Right lobe of liver (tissue), 6 donors: ENCODE data around the gene SH2D5. TPM values are rescaled to one million over a fixed set of nuclear protein-coding genes. Genes with fewer than 3 reads are reported as not detected.

Source experiments
- ATAC-seq, 4 donors: fragments of 200-7000 bp; cut with Tn5 transposase; one replicate each; pipeline ENCODE4 v1.9.1; 2020; ENCODE audit warnings: mild to moderate bottlenecking in 4 of 4, moderate library complexity in 4 of 4
- DNase-seq, 3 donors: peaks; one replicate each; pipeline ENCODE4 v3.0.0-alpha.2; 2020
- H3K27ac ChIP-seq, 3 donors: fragments of 200-600 bp; one replicate each; pipeline ENCODE4 v1.8.0; 2022
- H3K27me3 ChIP-seq, 2 donors: fragments of 200-600 bp; one replicate each; pipeline ENCODE4 v1.8.0; 2022
- H3K36me3 ChIP-seq, 4 donors: fragments of 200-600 bp; sonication (generic) in 1 of 4; one replicate each; pipeline versions ENCODE4 v1.5.1 to v1.8.0; 2017 to 2022; ENCODE audit warnings: control low read depth in 1 of 4
- H3K4me1 ChIP-seq, 4 donors: fragments of 200-600 bp; sonication (generic) in 1 of 4; one replicate each; pipeline versions ENCODE4 v1.5.1 to v1.8.0; 2017 to 2022; ENCODE audit warnings: control low read depth in 1 of 4
- H3K4me3 ChIP-seq, 3 donors: fragments of 200-600 bp; one replicate each; pipeline ENCODE4 v1.8.0; 2022
- H3K9me3 ChIP-seq, 4 donors: fragments of 200-600 bp; sonication (generic) in 1 of 4; one replicate each; pipeline versions ENCODE4 v1.5.1 to v1.8.0; 2017 to 2022; ENCODE audit warnings: control low read depth in 1 of 4
- POLR2A ChIP-seq: fragments of 450-650 bp; IDR thresholded peaks from one replicate; pipeline ENCODE4 v1.6.1; 2017; ENCODE audit warnings: antibody characterized with exemption, mild to moderate bottlenecking
- WGBS: methylation state at CpG from one replicate; pipeline ENCODE4 v1.1.6; 2018; ENCODE audit warnings: low coverage, low lambda C conversion rate; ENCODE audit not compliant: insufficient coverage; ENCODE audit errors: missing lambda C conversion rate; 5-methylcytosine and 5-hydroxymethylcytosine counted together
- intact Hi-C, 2 donors: fragments of 100-400 bp; cut with DNase I; formaldehyde crosslinking; loops; one replicate each; pipeline versions ENCODE4 v1.11.2 to v1.14.1; 2022
- total RNA-seq, 6 experiments: library from RNA; depleted of rRNA in 2 of 6; stranded (reverse); fragments of >200 nt in 2 of 6; fragmentation: NEBNext Ultra II Directional in 3 of 6; extraction: Animal tissue kit (Norgen Biotek cat#: 25700) in 3 of 6; gene quantifications; one replicate each; pipeline versions ENCODE4 v1.1.0 to v1.2.4, GENCODE V29; 2016 to 2023
- TF ChIP-seq, protein P1 (sequence below), 4 donors: fragments of 200-600 bp in 3 of 4; fragments of 450-650 bp in 1 of 4; IDR thresholded peaks; one replicate each; pipeline versions ENCODE4 v1.5.1 to v1.8.0; 2016 to 2022; ENCODE audit warnings: antibody characterized with exemption in 4 of 4, mild to moderate bottlenecking in 2 of 4
- donor health status: DM: no; HTN: yes; CAD: no.
- donor health status: DM: no; HTN: no; CAD: no.
- donor health status: DM: no; HTN: no; CAD: no.
- donor health status: DM: no; HTN: yes; CAD: no.
- donor health status: DM: no; HTN: yes; CAD: no.

SH2D5 gene
- total RNA-seq, 6 experiments from 2014 or later, result 0.80 to 1.8 (median 1.4) TPM; not detected in 3

GRCh38 chr1:20767271-20767670, 34.8 kb upstream of the SH2D5 start:
- peaks cover 10 to 100% (median 54%) of the 10 kb centered on the region in 4 donors for H3K36me3 ChIP-seq
- H3K4me3 ChIP-seq, result no peak overlapping the region
- no peaks in the 10 kb centered on the region for H3K9me3 ChIP-seq
- no peaks in the 10 kb centered on the region for H3K4me1 ChIP-seq
- TF ChIP-seq, protein P1, sequence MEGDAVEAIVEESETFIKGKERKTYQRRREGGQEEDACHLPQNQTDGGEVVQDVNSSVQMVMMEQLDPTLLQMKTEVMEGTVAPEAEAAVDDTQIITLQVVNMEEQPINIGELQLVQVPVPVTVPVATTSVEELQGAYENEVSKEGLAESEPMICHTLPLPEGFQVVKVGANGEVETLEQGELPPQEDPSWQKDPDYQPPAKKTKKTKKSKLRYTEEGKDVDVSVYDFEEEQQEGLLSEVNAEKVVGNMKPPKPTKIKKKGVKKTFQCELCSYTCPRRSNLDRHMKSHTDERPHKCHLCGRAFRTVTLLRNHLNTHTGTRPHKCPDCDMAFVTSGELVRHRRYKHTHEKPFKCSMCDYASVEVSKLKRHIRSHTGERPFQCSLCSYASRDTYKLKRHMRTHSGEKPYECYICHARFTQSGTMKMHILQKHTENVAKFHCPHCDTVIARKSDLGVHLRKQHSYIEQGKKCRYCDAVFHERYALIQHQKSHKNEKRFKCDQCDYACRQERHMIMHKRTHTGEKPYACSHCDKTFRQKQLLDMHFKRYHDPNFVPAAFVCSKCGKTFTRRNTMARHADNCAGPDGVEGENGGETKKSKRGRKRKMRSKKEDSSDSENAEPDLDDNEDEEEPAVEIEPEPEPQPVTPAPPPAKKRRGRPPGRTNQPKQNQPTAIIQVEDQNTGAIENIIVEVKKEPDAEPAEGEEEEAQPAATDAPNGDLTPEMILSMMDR (IDR thresholded peaks at IDR 0.05), result no peak
- TF ChIP-seq POLR2A, result no peak
- intact Hi-C loops, result no loop called here
- ATAC-seq (no peak), DNase-seq (no peak)
- H3K27ac ChIP-seq, result no peak overlapping the region
- H3K27me3 ChIP-seq, result no peaks in the 10 kb centered on the region

DNA sequence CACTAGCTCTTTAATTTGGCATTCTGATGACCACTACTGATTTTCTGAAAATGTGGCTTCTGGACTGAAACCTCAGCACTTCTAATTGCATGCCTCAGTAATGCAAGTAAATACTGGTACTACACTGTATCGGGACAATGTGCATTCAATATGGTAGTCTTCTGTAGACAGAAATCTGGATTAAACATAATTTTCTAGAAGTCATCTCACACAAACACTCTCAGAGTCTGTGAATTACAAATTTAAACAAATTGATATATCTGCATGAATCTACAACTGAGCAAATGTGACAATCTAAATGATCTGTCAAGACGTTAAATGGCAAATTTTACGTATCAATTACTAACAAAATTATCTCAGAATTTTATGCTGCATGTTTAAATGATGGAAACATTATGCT, 30.9 kb upstream of the SH2D5 start:
- TF ChIP-seq, protein P1 (IDR thresholded peaks at IDR 0.05), result no peak
- no peak for TF ChIP-seq POLR2A
- intact Hi-C loops, result no loop called here
- 97% methylated on average over 3 of the region's 3 CpGs for WGBS

DNA sequence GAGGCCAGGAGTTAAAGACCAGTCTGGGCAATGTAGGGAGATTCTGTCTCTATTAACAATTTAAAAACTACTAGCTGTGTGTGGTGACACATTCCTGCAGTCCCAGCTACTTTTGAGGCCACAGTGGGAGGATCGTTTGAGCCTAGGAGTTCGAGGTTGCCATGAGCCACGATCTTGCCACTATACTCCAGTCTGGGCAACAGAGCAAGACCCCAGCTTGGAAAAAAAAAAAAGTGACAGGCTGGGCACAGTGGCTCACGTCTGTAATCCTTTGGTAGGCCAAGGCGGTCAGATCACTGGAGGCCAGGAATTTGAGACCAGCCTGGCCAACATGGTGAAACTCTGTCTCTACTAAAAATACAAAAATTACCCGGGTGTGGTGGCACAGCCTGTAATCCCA, 27.8 kb upstream of the SH2D5 start:
- no peak overlapping the region for H3K27ac ChIP-seq
- H3K36me3 ChIP-seq, result peaks cover 3 to 99% (median 56%) of the 10 kb centered on the region in 4 donors
- no peaks in the 10 kb centered on the region for H3K27me3 ChIP-seq
- no peaks in the 10 kb centered on the region for H3K9me3 ChIP-seq
- WGBS, result 90% methylated on average over 6 of the region's 6 CpGs
- TF ChIP-seq, protein P1 (IDR thresholded peaks at IDR 0.05), result no peak
- no peak for TF ChIP-seq POLR2A
- H3K4me1 ChIP-seq, result no peaks in the 10 kb centered on the region
- ATAC-seq (no peak), DNase-seq (no peak)
- intact Hi-C loops, result no loop called here
- H3K4me3 ChIP-seq, result no peak overlapping the region

More for the DNA sequence above, 30.9 kb upstream of the SH2D5 start:
- no peak overlapping the region for H3K4me3 ChIP-seq
- H3K27me3 ChIP-seq, result no peaks in the 10 kb centered on the region
- ATAC-seq, result no peak
- H3K9me3 ChIP-seq, result no peaks in the 10 kb centered on the region
- no peak for DNase-seq
- H3K27ac ChIP-seq, result no peak overlapping the region
- no peaks in the 10 kb centered on the region for H3K4me1 ChIP-seq
- H3K36me3 ChIP-seq, result peaks cover 10 to 99% (median 57%) of the 10 kb centered on the region in 4 donors

DNA sequence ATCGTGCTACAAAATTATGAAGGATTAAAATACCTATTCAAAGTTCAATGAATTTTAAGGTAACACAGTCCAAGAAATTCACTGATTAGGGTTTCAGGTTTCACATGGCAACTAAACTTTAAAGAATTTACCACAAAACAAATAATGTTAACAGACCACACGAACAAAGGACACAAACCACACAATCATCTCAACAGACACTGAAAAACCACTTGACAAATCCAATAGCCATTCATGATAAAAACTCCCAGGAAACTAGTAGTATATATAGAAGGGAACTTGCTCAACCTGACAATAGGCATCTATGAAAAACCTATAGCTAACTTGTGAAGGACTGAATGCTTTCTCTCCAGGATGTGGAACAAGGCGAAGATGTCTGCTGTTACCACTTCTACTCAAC, 21.1 kb upstream of the SH2D5 start:
- Histone ChIP-seq H3K27me3 (no peaks in the 10 kb centered on the region), H3K9me3 (no peaks in the 10 kb centered on the region), H3K4me1 (no peaks in the 10 kb centered on the region), H3K27ac (no peak overlapping the region), H3K36me3 (peaks cover 0 to 68% (median 33%) of the 10 kb centered on the region in 4 donors), H3K4me3 (no peak overlapping the region)
- ATAC-seq, result no peak
- TF ChIP-seq, protein P1 (IDR thresholded peaks at IDR 0.05), result no peak
- TF ChIP-seq POLR2A, result no peak
- intact Hi-C loops, result no loop called here
- 94% methylated on average over 3 of the region's 3 CpGs for WGBS
- DNase-seq, result no peak

DNA sequence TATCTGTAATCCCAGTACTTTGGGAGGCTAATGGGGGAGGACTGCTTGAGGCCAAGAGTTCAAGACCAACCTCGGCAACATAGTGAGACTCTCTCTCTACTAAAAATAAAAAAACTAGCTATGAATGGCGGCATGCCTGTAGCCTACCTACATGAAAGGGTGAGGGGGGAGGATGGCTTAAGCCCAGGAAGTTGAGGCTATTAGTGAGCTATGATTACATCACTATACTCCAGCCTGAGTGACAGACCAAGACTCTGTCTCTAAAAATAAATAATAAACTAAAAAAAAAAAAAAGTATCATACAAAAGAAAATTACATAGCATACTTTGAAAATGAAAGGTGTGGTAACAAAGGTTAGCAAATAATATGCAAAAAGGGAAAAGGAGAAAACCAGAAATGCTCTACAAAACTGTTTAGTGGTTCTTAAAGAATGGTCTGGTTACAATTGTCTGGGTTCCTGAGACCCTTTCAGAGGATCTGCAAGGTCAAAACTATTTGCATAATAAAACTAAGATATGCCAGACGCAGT, 19.0 kb upstream of the SH2D5 start:
- no peaks in the 10 kb centered on the region for H3K4me1 ChIP-seq
- H3K27ac ChIP-seq, result no peak overlapping the region
- no peak overlapping the region for H3K4me3 ChIP-seq
- no peaks in the 10 kb centered on the region for H3K9me3 ChIP-seq
- no peak for ATAC-seq
- H3K36me3 ChIP-seq, result peaks cover 7 to 68% (median 35%) of the 10 kb centered on the region in 4 donors
- intact Hi-C loops, result no loop called here
- TF ChIP-seq, protein P1 (IDR thresholded peaks at IDR 0.05), result no peak
- no peak for TF ChIP-seq POLR2A
- no peaks in the 10 kb centered on the region for H3K27me3 ChIP-seq
- 82% methylated on average over 3 of the region's 3 CpGs for WGBS
- DNase-seq, result no peak
